PC-9 (cell line): ENCODE data around the gene MRPL43.

Experiments used
- EZH2 ChIP-seq: fragments of 200-600 bp; sonication (generic); IDR thresholded peaks from 2 replicates; pipeline ENCODE4 v1.8.0; 2017; ENCODE audit warnings: antibody characterized with exemption, low read depth
- TF ChIP-seq, protein P1 (sequence below): fragments of 200-600 bp; sonication (generic); conservative IDR thresholded peaks from 2 replicates; pipeline ENCODE4 v1.6.1; 2017; ENCODE audit warnings: mixed run types, antibody characterized with exemption, mild to moderate bottlenecking, moderate library complexity

DNA sequence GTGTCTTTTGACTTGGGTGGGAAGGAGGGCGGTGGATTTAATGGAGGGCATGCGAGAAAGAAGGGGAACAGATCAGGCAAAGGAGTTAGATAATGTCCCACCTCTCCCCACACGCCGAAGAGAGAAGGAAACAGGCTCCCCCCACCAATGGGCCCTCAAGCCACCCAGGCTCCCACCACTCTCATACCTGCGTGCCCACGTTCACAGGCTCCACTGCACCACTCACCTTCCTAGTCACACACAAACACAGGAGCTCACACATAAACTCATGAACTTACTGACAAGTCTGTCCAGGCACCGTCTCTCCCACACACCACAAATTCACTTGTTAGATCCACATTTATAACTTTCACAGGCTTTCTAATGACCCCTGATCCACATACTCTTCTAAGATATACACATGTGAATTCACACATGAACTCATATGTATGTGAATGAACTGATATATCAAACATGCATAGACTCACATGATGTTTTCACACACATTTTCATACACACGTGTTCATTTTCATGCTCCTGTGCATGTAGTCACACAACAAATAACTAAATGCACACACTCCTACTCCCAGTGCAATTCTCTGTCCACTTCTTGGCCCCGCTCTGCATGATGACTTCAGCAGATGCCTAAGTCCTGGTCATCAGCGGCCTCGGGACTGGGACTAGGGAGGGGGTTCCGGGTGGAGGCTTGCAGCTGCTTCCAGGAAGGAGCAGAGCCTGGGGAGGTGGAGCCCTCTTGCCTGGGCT lies 13.8 kb upstream of the MRPL43 start:
- TF ChIP-seq, protein P1, sequence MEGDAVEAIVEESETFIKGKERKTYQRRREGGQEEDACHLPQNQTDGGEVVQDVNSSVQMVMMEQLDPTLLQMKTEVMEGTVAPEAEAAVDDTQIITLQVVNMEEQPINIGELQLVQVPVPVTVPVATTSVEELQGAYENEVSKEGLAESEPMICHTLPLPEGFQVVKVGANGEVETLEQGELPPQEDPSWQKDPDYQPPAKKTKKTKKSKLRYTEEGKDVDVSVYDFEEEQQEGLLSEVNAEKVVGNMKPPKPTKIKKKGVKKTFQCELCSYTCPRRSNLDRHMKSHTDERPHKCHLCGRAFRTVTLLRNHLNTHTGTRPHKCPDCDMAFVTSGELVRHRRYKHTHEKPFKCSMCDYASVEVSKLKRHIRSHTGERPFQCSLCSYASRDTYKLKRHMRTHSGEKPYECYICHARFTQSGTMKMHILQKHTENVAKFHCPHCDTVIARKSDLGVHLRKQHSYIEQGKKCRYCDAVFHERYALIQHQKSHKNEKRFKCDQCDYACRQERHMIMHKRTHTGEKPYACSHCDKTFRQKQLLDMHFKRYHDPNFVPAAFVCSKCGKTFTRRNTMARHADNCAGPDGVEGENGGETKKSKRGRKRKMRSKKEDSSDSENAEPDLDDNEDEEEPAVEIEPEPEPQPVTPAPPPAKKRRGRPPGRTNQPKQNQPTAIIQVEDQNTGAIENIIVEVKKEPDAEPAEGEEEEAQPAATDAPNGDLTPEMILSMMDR = no peak
- no peak for TF ChIP-seq EZH2
